CD4-positive, alpha-beta T cell treated with Interleukin-2 at 100 ng/mL for 4 hours (primary cell): ENCODE data around the gene EIF3K.
A peak's percentile ranks its signal among the peaks of the same experiment; 100 is the strongest.

Experiments used
- DNase-seq: peaks from one replicate; pipeline ENCODE4 v3.0.0-alpha.2; 2020; ENCODE audit warnings: low spot score

EIF3K gene

DNA sequence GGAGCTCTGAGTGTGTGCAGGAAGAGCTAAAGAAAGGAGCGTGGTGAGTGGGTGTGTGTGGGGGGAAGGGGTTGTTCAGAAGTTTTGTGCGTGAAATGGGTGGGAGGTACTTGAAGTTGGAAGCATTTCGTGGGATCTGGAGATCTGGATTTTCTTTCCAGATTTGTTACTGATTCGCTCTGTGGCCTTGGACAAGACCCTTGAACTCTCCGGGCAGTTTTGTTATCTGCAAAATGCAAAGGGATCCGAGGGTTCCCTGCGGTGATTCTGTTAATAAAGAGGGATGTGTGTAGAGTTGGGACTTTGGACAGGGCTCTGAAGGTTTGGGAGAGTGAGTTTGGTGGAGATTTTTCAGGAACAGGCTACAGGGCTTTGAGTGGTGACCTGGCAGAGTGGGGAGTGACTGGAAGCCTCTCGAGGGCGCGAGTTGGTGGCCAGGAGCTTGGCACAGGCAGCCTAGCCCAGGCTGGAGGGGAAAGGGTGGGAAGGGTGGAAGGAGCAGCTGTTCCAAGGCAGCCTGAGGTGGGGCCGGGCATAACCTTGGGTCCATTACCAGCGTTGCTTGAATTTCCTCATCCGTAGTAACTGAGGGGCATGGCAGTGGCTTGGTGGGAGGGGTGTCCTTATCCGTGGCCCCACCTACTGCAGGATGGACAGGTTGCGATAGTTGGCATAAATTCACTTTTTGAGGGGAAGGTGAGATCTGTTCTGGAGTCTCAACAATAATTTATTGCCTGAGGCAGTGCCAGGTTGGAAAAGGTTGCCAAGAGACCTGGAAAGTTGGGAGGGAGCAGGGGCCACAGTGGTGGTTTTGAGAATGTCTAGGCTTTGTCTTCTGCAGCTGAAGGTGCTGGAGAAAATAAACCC is 30.6 kb downstream of the EIF3K start:
- no peak for DNase-seq

DNA sequence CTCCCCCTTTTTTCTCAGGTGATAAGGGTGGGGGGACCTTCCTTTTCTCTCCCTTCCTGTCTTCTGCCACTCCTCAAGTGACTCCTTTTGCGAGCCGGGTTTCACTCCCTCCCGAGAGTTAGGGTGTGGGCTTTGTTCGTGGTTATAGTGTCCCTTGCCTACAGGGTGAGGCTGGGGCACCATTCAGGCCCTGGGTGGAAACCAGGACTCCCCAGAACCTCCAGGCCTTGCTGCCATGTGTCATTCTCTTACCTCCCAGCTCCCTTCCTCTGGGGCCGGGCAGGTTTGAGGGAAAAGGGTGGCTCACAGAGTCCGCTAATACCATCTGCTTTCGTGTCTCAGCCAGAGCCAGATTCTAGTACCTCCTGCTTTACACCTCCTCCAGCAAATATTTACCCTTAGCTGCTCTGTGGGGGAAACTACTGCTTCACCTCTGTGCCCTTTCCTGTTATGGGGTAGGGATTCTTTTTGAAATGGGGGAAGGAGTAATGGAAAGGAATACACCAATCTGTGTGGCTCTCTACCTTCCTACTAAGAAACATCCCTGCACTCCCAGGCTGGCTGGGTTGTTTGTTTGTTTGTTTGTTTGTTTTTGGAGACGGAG is 31.3 kb downstream of the EIF3K start:
- DNase-seq = no peak

GRCh38 chr19:38650911-38651584 is 32.1 kb downstream of the EIF3K start:
- no peak for DNase-seq

DNA sequence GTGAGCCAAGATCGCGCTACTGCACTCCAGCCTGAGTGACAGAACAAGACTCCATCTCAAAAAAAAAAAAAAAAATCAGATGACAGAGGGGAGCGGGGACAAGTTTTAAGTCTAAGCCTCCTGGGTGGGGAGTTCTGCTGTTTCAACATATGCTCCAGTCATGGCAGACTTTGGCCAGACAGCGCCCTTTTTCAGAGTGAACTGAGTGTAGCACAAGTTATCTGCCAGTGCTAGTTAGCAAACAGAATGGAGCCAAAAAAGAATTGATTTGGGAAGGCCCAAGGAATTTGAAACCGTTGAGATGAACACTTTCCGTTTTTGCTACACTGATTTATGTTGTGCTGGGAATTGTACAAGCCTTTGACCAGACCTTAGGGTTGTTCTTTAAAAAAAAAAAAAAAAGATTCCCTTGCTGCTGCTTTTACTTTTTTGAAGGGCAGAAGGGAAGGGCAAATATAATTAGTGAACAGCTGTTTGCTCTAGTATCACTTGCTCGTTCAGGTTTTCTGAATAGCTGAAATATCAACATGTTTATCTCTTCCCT is 34.1 kb downstream of the EIF3K start:
- DNase-seq = no peak

DNA sequence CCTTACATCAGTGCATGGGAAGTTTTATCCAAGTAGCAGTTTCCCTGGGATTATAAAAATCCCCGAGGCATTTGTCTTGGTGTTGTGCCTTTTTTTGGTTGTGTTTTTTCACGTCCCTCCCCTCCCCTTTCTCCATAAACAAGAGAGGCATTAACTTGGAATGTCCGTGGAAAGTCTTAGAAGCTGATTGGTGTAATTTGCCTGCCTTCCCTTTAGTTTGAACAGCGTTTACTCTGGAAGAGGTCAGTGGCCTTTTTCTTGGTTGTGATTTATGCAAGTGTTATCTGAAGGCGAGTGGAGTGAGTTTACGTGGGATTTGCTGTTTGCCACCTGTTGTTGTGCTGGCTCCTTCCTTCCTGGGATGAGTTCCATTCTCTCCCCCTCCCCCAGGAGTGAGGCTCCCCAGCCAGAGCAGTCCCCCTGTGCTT is 35.7 kb downstream of the EIF3K start:
- no peak for DNase-seq

DNA sequence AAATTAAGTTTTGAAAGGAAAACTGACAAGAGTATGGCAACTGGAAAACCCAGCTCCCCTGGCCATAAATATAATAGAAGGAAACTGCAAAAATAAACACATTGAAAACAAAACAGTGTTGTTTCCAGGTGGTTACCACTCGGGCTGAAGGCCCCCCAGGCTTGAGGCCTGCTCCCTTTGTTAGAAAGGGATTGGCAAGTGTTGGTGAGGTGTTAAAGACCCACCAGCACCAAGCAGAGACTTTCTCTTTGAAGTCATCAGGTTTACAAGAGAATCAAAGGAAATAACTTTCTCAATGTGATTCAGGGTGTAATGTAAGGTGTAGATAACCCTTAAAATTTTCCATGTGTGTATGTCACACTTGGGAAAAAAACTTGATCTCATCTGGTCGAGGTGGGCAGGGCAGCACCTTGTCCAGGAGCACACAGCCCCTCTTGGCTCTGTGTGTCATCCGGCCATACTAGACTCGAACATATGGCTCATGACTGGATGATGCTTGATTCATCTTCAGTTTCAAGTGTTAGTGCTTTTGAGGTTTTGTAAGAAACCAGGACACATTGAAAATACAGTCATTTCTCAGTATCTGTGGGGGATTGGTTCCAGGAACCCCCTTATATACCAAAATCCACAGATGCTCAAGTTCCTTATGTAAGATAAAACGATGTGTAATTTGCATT is 36.3 kb downstream of the EIF3K start:
- peak; percentile 82 for DNase-seq

GRCh38 chr19:38656171-38656981 is 37.4 kb downstream of the EIF3K start:
- peak; percentile 74 for DNase-seq

GRCh38 chr19:38657633-38658222 is 38.7 kb downstream of the EIF3K start:
- DNase-seq = peak; percentile 77

GRCh38 chr19:38658462-38659306 is 39.7 kb downstream of the EIF3K start:
- DNase-seq = no peak

GRCh38 chr19:38660724-38661123 is 41.7 kb downstream of the EIF3K start:
- no peak for DNase-seq

GRCh38 chr19:38661136-38661535 is 42.1 kb downstream of the EIF3K start:
- DNase-seq = no peak

- DNase-seq = no peak
Observed at GRCh38 chr19:38661996-38662395, 43.0 kb downstream of the EIF3K start.

- no peak for DNase-seq
Observed at GRCh38 chr19:38662537-38663155, 43.7 kb downstream of the EIF3K start.

DNA sequence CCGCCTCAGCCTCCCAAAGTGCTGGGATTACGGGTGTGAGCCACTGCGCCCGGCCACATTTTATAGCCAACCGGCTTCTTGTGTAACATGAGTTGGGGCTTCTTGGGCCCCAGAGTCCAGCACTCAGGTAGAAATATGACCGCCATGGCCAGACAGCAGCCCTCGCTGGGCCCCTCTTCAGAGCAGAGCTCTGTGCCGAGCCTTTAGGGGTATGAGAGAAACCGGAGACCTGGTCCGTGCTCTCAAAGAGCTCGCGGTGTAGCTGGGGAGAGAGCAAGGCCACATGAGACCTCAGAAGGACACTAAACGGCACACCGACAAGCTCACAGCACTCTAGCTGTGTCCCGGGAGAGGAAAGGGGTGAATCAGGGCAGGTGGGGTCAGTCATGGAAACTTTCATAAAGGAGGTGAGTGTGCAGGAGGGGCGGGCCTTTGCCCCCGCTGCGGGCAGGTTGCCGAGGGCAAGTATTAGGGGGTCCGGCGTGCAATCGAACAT is 44.2 kb downstream of the EIF3K start:
- no peak for DNase-seq

DNA sequence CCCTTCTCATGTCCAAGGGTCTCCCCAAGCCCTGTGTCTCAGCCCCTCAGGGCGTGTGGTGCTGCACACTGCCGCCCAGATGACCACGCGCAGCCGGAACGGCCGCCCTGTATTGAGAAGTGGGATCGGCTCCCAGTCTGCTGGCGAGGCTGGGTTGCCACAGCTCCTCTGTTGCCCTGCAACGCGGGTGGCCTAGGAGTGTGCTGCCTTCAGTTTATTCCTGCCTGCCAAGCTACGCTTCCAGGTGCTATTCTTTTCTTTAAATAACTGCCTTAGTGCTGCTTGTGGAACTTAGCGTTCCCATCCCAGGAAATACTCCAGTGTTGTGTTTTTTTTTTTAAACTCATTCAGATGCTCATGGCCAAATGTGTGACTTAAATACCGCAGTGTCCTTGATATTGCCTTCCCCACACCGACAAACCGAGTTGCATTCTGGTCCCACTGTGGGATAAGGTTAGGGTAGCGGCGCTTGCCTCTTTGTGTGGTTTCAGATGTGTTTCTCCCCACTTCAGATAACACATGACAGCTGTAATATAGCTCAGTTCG is 45.0 kb downstream of the EIF3K start:
- DNase-seq = no peak

DNA sequence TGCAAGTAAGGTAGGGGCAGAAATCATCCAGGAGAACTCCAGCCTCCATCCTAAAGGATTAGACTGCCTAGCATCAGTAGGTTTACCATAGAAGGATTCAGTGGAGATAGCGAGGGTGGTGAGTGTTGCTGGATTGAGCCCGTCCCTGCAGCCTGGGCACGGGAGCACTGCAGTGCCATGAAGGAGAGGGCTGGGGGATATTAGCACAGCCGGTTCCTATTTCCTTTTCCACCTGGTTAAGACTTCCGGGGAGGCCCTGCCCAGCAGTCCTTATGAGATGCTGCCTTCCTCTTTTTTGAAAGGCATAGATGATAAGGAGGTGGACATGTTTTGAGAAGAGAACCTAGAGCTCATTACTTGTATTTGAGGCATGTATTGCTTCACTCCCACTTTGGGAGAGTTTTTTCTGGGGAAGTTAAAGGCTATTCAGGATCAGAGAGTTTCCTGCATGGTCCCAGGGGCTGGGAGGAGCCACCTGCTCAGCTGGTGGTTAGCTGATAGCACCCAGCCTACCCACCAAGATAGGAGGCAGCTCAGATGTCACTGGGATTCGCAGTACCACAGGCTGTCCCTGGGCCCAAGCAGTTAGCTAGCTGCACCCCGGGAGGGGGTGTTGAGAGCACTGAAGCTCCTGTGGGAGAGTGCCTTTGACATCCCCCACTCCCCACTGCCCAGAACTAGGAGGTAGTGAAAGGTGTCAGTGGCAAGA is 45.7 kb downstream of the EIF3K start:
- DNase-seq = no peak

GRCh38 chr19:38665219-38665931 is 46.4 kb downstream of the EIF3K start:
- DNase-seq = no peak
